Upper lobe of right lung (tissue), 1 donor: ENCODE data around the gene ANGEL1. TPM values are rescaled to one million over a fixed set of nuclear protein-coding genes. Genes with fewer than 3 reads are reported as not detected.
A peak's percentile ranks its signal among the peaks of the same experiment; 100 is the strongest.

Source experiments
- ATAC-seq: fragments of 200-7000 bp; cut with Tn5 transposase; one replicate; pipeline ENCODE4 v1.9.1; 2020; ENCODE audit warnings: mild to moderate bottlenecking, moderate library complexity
- DNase-seq: peaks from one replicate; pipeline ENCODE4 v3.0.0-alpha.2; 2020
- H3K27ac ChIP-seq: fragments of 200-600 bp; one replicate; pipeline ENCODE4 v1.8.0; 2022
- H3K27me3 ChIP-seq: fragments of 200-600 bp; one replicate; pipeline ENCODE4 v1.8.0; 2022; ENCODE audit warnings: mild to moderate bottlenecking
- H3K36me3 ChIP-seq: fragments of 200-600 bp; one replicate; pipeline ENCODE4 v1.8.0; 2022
- H3K4me1 ChIP-seq: fragments of 200-600 bp; one replicate; pipeline ENCODE4 v1.8.0; 2022
- H3K4me3 ChIP-seq: fragments of 200-600 bp; one replicate; pipeline ENCODE4 v1.8.0; 2022; ENCODE audit warnings: mild to moderate bottlenecking
- H3K9me3 ChIP-seq: fragments of 200-600 bp; one replicate; pipeline ENCODE4 v1.8.0; 2022
- intact Hi-C: fragments of 100-400 bp; cut with DNase I; formaldehyde crosslinking; loops from one replicate; pipeline ENCODE4 v1.11.0; 2022
- total RNA-seq: library from RNA; stranded (reverse); fragmentation: NEBNext Ultra II Directional; extraction: Animal tissue kit (Norgen Biotek cat#: 25700); gene quantifications from one replicate; pipeline ENCODE4 v1.2.1, GENCODE V29; 2021
- TF ChIP-seq, protein P1 (sequence below): fragments of 200-600 bp; IDR thresholded peaks from one replicate; pipeline ENCODE4 v1.8.0; 2022; ENCODE audit warnings: antibody characterized with exemption
- donor health status: DM: no; HTN: yes; CAD: no; lungs with severe emphysema.

Gene ANGEL1
- total RNA-seq, 1 donor from 2014 or later: 24.1 TPM

DNA sequence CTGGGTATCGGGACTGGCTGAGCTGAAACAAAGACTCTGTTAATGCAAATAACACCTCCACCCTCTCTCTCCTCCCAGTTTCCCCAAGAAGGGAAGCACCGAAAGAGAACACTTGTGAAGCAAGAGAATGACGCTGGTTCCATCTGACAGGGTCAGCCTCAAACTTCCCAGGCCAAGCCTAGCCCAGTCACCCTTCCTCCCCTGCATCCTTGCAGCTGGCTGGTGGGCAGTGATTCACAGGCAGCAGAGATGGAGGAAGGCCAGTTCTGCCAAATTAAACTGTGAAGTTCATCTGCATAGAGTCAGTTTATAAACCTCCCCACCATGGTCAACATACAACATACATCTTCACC, 16.3 kb upstream of the ANGEL1 start:
- Histone ChIP-seq H3K27me3 (no peaks in the 10 kb centered on the region), H3K27ac (no peak overlapping the region), H3K4me1 (peaks cover 6% of the 10 kb centered on the region), H3K9me3 (no peaks in the 10 kb centered on the region), H3K36me3 (no peaks in the 10 kb centered on the region), H3K4me3 (no peak overlapping the region)
- peak; percentile 83 for ATAC-seq
- DNase-seq: no peak
- TF ChIP-seq, protein P1, sequence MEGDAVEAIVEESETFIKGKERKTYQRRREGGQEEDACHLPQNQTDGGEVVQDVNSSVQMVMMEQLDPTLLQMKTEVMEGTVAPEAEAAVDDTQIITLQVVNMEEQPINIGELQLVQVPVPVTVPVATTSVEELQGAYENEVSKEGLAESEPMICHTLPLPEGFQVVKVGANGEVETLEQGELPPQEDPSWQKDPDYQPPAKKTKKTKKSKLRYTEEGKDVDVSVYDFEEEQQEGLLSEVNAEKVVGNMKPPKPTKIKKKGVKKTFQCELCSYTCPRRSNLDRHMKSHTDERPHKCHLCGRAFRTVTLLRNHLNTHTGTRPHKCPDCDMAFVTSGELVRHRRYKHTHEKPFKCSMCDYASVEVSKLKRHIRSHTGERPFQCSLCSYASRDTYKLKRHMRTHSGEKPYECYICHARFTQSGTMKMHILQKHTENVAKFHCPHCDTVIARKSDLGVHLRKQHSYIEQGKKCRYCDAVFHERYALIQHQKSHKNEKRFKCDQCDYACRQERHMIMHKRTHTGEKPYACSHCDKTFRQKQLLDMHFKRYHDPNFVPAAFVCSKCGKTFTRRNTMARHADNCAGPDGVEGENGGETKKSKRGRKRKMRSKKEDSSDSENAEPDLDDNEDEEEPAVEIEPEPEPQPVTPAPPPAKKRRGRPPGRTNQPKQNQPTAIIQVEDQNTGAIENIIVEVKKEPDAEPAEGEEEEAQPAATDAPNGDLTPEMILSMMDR: no peak
- intact Hi-C loops: no loop called here

DNA sequence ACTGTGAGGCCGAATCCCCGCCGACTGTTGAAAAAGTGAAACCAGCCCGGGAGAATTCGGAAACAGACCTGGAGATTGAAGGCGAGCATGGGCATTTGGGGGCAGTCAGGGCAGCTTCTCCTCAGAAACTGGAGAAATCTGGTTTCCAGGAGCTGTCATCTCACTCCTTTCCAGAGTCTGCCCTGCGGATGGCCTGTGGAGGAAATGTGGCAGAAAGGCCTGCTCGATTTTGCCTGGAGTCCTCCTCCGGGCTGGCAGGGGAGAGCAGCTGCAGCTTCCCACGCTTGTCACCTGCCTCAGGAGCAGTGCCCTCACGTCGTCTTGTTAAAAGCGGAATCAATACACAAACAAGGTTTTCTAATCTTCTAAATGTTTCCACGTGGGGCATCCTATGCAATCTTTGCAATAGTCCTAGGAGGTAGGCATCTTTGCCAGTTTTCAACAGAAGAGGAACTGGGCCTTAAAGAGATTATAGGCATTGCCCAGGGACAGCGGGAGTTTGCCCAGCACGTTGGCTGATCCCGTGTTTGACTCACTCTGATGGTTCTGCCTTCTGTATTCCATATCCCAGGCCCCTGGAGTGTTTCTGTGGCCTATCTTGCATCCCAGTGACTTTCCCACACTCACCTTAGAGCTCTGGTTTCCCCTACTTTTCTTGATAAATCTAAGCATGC, 15.8 kb upstream of the ANGEL1 start:
- Histone ChIP-seq H3K27ac (no peak overlapping the region), H3K4me3 (peak overlapping the region; percentile 26), H3K4me1 (peaks cover 6% of the 10 kb centered on the region), H3K27me3 (no peaks in the 10 kb centered on the region), H3K9me3 (no peaks in the 10 kb centered on the region), H3K36me3 (no peaks in the 10 kb centered on the region)
- TF ChIP-seq, protein P1: no peak
- intact Hi-C loops: no loop called here
- ATAC-seq (peak; percentile 49), DNase-seq (no peak)

DNA sequence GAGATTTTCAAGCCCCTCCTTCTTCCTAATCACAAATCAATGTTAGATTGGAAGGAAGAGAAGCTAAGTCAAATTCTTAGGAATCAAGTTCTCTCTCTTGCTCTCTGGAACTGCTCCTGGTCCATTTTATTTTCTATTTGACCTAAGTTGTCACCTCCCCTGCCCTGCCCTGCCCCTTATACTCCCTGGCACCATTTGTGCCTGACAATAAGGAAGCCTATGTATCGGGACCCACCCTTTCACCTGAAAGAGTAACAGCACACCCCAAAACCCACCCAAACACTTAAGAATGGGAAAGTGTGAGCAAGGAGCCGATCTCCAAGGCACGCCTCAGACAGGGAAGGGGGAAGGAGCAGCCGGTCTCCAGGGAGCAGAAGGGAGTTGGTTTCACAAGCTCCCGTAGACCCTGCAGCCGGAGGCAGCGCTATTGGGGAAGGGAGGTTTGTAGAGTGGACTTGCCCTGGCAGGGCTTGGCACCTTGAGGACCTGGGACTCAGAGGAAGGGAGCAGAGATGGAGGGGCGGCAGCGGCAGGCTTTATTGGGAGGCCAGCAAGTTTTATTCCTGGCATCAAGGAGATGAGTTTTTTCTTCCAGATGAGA, 15.1 kb upstream of the ANGEL1 start:
- peaks cover 6% of the 10 kb centered on the region for H3K4me1 ChIP-seq
- H3K9me3 ChIP-seq: no peaks in the 10 kb centered on the region
- H3K27me3 ChIP-seq: no peaks in the 10 kb centered on the region
- ATAC-seq (no peak), DNase-seq (no peak)
- TF ChIP-seq, protein P1: no peak
- intact Hi-C loops: no loop called here
- no peak overlapping the region for H3K27ac ChIP-seq
- no peaks in the 10 kb centered on the region for H3K36me3 ChIP-seq
- peak overlapping the region; percentile 26 for H3K4me3 ChIP-seq

DNA sequence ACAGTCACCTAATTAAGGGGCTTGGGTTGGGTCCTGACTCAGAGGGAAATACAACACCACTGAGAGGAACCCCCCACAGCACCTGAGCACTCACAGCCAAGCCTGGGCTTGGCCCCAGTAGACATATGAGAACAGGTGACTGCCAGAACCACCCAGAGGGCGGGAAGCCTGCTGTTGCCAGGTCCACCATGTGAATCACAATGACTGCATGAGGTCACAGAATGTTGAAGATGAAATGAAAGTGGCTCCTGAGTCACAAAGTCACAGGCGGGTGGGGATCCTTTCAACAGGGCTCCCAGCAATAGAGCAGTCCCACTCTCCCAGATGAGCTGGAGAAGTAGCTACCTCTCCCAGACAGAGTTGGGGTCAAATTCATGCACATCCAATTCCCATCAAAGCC, 13.4 kb upstream of the ANGEL1 start, which contains the start of gene LRRC74A:
Gene LRRC74A (plus strand): TSS at position 287 of the 400 bp plus-strand sequence. CDS start 290 bp downstream, outside the sequence.
- Histone ChIP-seq H3K36me3 (no peaks in the 10 kb centered on the region), H3K27me3 (no peaks in the 10 kb centered on the region), H3K4me3 (no peak within 1 kb of the TSS), H3K9me3 (no peaks in the 10 kb centered on the region), H3K27ac (no peak within 1 kb of the TSS), H3K4me1 (peaks cover 6% of the 10 kb centered on the region)
- ATAC-seq: no peak
- DNase-seq: no peak
- intact Hi-C loops: no loop called here
- TF ChIP-seq, protein P1: no peak

DNA sequence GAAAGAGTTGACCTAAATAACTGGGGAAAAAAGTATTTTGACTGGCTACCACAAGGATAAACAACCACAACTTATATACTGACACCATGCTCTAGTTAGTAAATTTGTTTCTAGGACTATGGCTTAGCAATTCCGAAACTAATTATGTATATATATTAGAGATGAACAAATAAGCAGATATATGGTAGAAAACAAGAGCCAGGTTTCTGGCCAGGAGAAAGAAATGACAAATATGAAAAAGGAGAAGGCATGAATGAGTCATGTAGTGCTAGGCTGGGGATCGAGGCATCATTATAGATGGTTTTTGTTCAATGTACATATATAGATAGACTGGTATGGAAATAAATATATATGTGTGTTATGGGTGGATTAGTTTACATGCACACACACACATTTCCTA, 8.0 kb upstream of the ANGEL1 start:
- H3K9me3 ChIP-seq: no peaks in the 10 kb centered on the region
- no peak overlapping the region for H3K27ac ChIP-seq
- intact Hi-C loops: no loop called here
- TF ChIP-seq, protein P1: no peak
- H3K4me1 ChIP-seq: no peaks in the 10 kb centered on the region
- H3K36me3 ChIP-seq: no peaks in the 10 kb centered on the region
- ATAC-seq (no peak), DNase-seq (no peak)
- no peak overlapping the region for H3K4me3 ChIP-seq
- H3K27me3 ChIP-seq: no peaks in the 10 kb centered on the region
